ENCODE measurements around the gene SOHLH1. TPM values are rescaled to one million over a fixed set of nuclear protein-coding genes. Genes with fewer than 3 reads are reported as not detected.

SOHLH1 gene
- total RNA-seq, 1 donor from 2014 or later: not detected

DNA sequence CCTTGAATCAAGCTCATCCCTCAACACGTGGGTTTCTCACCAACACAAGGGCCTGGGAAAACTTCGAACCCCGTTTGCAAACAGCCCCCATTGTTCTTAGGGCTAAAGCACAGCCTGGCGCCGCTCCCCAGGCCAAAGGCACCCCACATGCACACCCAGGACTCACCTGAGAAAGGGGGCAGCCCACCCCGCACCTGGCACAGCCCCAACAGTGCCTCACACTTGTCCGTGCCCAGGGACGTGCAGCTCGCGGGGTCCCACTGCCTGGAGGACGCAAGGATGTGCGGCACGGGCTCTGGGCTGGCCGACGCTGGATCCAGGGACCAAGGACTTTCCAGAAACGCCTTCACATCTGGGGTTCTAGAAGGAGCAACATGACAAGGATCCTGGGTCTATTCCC is 2.8 kb downstream of the SOHLH1 start:
- TF ChIP-seq, protein P1, sequence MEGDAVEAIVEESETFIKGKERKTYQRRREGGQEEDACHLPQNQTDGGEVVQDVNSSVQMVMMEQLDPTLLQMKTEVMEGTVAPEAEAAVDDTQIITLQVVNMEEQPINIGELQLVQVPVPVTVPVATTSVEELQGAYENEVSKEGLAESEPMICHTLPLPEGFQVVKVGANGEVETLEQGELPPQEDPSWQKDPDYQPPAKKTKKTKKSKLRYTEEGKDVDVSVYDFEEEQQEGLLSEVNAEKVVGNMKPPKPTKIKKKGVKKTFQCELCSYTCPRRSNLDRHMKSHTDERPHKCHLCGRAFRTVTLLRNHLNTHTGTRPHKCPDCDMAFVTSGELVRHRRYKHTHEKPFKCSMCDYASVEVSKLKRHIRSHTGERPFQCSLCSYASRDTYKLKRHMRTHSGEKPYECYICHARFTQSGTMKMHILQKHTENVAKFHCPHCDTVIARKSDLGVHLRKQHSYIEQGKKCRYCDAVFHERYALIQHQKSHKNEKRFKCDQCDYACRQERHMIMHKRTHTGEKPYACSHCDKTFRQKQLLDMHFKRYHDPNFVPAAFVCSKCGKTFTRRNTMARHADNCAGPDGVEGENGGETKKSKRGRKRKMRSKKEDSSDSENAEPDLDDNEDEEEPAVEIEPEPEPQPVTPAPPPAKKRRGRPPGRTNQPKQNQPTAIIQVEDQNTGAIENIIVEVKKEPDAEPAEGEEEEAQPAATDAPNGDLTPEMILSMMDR (IDR thresholded peaks at IDR 0.05): no peak
- Histone ChIP-seq H3K4me1 (no peaks in the 10 kb centered on the region), H3K36me3 (no peaks in the 10 kb centered on the region), H3K4me3 (no peak overlapping the region), H3K27ac (no peak overlapping the region), H3K9me3 (no peaks in the 10 kb centered on the region), H3K27me3 (peaks cover 6% of the 10 kb centered on the region)
- DNase-seq (no peak), ATAC-seq (no peak)
- intact Hi-C loops (cut with DNase I): no loop called here

DNA sequence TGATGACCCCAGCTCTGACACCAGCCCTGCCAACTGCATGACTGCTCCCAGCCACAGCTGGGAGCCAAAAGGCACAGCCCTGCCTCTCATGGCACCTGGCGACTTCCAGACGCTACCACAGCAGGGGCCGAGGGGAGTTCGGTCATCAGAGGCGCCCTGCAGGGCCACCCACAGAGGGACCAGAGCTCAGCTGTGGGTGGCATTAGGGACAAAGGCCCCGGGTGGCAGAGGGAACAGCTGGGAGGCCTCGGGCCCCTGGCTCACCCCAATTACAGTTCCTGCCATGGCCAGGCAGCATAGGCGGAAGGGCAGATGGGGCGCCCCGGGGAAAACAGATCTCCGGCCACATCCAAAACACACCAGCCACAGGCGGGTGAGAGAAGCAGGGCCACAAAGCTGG is 3.6 kb downstream of the SOHLH1 start:
- DNase-seq: no peak
- no peaks in the 10 kb centered on the region for H3K9me3 ChIP-seq
- H3K4me1 ChIP-seq: no peaks in the 10 kb centered on the region
- ATAC-seq: no peak
- no peaks in the 10 kb centered on the region for H3K36me3 ChIP-seq
- intact Hi-C loops (cut with DNase I): no loop called here
- no peak overlapping the region for H3K27ac ChIP-seq
- no peak overlapping the region for H3K4me3 ChIP-seq
- no peaks in the 10 kb centered on the region for H3K27me3 ChIP-seq
- TF ChIP-seq, protein P1 (IDR thresholded peaks at IDR 0.05): no peak

DNA sequence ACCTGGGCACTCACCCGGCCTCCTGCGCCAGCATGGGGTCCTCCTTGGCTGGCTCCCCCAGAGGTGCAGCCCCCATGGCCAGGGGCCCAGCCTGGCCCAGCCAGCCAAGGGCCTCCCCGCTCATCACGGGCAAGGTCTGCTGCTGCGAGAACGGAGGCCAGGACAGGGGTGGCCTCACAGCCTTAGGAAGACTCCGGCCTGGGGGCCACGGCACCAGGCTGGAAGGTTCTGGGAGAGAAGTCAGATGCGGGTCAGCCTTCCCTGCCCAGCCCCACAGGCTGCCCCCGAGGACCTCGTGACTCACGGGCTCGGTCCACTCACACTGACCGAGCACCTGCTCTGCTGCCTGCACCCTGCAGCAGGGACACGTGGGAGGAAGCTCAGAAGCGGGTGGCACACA is 4.2 kb downstream of the SOHLH1 start:
- no peaks in the 10 kb centered on the region for H3K36me3 ChIP-seq
- TF ChIP-seq, protein P1 (IDR thresholded peaks at IDR 0.05): no peak
- intact Hi-C loops (cut with DNase I): no loop called here
- no peak for DNase-seq
- H3K4me3 ChIP-seq: no peak overlapping the region
- no peak overlapping the region for H3K27ac ChIP-seq
- H3K9me3 ChIP-seq: no peaks in the 10 kb centered on the region
- no peak for ATAC-seq
- H3K27me3 ChIP-seq: no peaks in the 10 kb centered on the region
- no peaks in the 10 kb centered on the region for H3K4me1 ChIP-seq

DNA sequence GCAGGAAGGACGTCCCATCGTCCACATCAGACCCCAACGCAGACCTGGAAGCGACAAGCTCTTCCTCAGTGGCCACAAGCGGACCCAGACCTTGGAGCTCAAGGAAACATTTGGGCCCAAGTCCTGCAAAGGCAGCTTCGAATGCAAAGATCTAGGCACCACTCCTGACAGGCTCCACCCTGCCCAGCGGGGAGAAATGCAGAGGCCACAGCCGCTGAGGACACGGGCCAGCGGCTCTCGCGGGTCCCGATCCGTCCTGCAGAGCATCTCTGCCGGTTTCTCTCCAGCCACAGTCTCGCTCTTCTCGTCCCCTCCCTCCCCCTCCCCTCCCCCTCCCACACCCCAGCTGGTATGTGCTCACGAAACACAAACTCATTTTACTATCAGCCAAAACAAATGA is 4.9 kb downstream of the SOHLH1 start:
- DNase-seq: no peak
- TF ChIP-seq, protein P1 (IDR thresholded peaks at IDR 0.05): no peak
- Histone ChIP-seq H3K27me3 (no peaks in the 10 kb centered on the region), H3K4me3 (no peak overlapping the region), H3K36me3 (no peaks in the 10 kb centered on the region), H3K27ac (no peak overlapping the region), H3K4me1 (no peaks in the 10 kb centered on the region), H3K9me3 (no peaks in the 10 kb centered on the region)
- intact Hi-C loops (cut with DNase I): no loop called here
- ATAC-seq: no peak

DNA sequence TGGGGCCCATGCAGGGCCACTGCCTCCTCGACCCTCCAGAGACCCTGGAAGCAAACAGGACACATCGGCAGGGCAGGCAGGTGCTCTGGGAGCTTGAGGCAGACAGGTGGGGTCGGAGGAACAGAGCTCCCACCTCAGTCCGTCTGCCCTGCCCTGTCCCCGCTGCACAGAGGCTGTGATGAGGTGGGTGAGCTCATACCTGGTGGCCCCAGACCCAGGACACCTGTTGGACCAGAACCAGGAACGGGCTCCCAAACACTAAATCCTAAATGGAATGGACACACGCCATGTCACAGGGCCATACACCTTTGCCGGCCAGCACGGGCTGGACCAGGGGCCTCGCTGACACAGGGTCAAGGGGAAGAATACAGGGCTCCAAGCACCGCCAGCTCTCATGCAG is 5.5 kb downstream of the SOHLH1 start:
- DNase-seq: no peak
- intact Hi-C loops (cut with DNase I): no loop called here
- no peaks in the 10 kb centered on the region for H3K27me3 ChIP-seq
- H3K4me1 ChIP-seq: no peaks in the 10 kb centered on the region
- no peak overlapping the region for H3K27ac ChIP-seq
- H3K4me3 ChIP-seq: no peak overlapping the region
- H3K36me3 ChIP-seq: no peaks in the 10 kb centered on the region
- H3K9me3 ChIP-seq: no peaks in the 10 kb centered on the region
- ATAC-seq: no peak
- TF ChIP-seq, protein P1 (IDR thresholded peaks at IDR 0.05): no peak

DNA sequence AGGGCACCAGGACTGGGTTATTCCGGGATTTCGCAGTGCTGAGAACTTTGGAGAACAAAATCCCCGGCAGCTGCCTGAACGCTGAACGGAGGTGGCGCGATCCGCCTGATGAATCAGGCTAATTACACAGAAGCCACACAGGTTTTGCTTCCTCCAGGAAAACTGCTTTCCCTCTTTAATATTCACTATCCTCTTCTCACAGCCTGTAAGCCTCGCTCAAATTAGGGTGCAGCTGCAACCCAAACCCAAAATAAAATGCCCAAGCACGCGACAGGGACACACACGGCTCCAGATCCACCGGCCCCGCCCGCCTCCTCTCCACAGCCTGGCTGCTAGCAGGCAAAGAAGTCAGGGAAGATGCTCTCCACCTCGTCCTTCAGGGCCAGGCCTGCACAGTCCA is 6.0 kb downstream of the SOHLH1 start:
- Histone ChIP-seq H3K4me1 (no peaks in the 10 kb centered on the region), H3K36me3 (no peaks in the 10 kb centered on the region), H3K4me3 (no peak overlapping the region), H3K9me3 (no peaks in the 10 kb centered on the region), H3K27me3 (no peaks in the 10 kb centered on the region), H3K27ac (no peak overlapping the region)
- TF ChIP-seq, protein P1 (IDR thresholded peaks at IDR 0.05): no peak
- intact Hi-C loops (cut with DNase I): no loop called here
- DNase-seq (no peak), ATAC-seq (no peak)

Measured in upper lobe of right lung (tissue), 1 donor.